Measurements from ENCODE around the gene SLC9C2.

DNA sequence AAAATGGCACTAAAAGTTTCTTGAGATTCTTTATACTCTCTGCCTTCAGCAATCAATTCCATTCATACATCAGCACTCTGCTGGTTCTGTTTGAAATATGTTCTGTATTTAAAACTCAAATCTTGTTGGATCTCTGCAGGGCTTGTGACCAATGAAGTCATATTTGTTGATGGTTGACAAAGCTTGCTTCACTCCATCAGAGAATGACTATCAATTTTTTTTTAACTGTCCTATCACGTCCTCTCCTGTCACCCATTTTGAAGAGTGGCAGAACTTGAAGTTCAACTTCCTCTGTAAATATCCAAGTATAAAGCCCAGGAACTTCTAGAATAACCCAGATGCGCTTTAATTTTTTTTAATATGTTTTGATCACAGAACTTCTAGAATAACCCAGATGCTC is 114.9 kb downstream of the SLC9C2 start:
- TF ChIP-seq EZH2 (IDR thresholded peaks at IDR 0.05; ENCODE audit: low read length, missing control alignments), result no peak
- TF ChIP-seq, protein P1, sequence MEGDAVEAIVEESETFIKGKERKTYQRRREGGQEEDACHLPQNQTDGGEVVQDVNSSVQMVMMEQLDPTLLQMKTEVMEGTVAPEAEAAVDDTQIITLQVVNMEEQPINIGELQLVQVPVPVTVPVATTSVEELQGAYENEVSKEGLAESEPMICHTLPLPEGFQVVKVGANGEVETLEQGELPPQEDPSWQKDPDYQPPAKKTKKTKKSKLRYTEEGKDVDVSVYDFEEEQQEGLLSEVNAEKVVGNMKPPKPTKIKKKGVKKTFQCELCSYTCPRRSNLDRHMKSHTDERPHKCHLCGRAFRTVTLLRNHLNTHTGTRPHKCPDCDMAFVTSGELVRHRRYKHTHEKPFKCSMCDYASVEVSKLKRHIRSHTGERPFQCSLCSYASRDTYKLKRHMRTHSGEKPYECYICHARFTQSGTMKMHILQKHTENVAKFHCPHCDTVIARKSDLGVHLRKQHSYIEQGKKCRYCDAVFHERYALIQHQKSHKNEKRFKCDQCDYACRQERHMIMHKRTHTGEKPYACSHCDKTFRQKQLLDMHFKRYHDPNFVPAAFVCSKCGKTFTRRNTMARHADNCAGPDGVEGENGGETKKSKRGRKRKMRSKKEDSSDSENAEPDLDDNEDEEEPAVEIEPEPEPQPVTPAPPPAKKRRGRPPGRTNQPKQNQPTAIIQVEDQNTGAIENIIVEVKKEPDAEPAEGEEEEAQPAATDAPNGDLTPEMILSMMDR (conservative IDR thresholded peaks at IDR 0.05 in 1 of 2, IDR thresholded peaks at IDR 0.05 in 1 of 2; ENCODE audit: low read depth in 1 of 2, low read length in 2 of 2), result no peak
